Measurements from ENCODE around the gene CNTNAP5.

CNTNAP5 gene

GRCh38 chr2:124921191-124921590, 896.1 kb downstream of the CNTNAP5 start:
- DNase-seq = no peak

GRCh38 chr2:124923097-124923496, 898.0 kb downstream of the CNTNAP5 start:
- no peak for DNase-seq

- DNase-seq = no peak
These were observed 908.8 kb downstream of the CNTNAP5 start for GRCh38 chr2:124933883-124934282.

GRCh38 chr2:124953921-124954320, 928.8 kb downstream of the CNTNAP5 start:
- no peak for DNase-seq

GRCh38 chr2:124959581-124959980, 934.5 kb downstream of the CNTNAP5 start:
- DNase-seq = no peak

- DNase-seq = no peak
These were observed 936.0 kb downstream of the CNTNAP5 start for GRCh38 chr2:124961132-124961531.

Data from GDM1 (cell line).